ENCODE results near the gene PTPN4.

DNA sequence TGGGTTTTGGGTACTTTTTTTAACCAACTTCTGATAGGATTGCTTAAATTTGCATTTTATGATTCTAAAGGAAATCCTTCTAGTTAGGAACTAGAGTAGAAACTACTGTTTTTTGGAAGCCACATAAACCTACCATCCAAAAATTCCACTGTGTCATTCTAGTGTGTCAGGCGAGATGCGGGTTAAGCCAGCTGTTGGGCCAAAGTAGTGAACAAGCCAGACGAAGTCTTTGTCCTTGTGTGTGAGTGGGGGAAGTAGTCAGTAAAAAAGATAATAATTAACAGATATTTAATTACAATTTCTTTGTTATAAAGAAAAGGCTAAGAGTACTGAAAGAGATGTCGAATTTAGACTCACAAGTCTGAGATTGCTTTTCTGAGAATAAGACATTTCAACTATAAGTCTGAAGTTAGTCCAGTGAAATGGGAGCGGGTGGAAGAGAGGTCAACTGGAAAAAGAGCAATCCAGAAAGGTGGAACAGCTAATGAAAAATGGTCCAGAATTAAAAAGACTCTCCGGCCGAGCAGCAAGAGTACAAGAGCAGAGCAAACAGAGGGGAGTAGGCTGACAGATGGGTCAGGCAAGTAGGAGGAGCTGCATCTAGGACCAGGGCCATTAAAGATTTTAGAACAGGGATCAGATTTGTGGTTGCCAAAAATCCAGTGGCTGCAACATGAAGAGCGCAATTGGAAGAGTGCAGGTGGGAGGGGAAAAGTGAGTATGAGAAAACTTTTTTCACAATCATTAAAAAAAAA lies 254.7 kb downstream of the PTPN4 start:
- TF ChIP-seq, protein P1, sequence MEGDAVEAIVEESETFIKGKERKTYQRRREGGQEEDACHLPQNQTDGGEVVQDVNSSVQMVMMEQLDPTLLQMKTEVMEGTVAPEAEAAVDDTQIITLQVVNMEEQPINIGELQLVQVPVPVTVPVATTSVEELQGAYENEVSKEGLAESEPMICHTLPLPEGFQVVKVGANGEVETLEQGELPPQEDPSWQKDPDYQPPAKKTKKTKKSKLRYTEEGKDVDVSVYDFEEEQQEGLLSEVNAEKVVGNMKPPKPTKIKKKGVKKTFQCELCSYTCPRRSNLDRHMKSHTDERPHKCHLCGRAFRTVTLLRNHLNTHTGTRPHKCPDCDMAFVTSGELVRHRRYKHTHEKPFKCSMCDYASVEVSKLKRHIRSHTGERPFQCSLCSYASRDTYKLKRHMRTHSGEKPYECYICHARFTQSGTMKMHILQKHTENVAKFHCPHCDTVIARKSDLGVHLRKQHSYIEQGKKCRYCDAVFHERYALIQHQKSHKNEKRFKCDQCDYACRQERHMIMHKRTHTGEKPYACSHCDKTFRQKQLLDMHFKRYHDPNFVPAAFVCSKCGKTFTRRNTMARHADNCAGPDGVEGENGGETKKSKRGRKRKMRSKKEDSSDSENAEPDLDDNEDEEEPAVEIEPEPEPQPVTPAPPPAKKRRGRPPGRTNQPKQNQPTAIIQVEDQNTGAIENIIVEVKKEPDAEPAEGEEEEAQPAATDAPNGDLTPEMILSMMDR (conservative IDR thresholded peaks at IDR 0.05; ENCODE audit: low read length), result no peak
- no peak for TF ChIP-seq EZH2phosphoT487 (IDR thresholded peaks at IDR 0.05; ENCODE audit: borderline replicate concordance)

Data from Loucy (cell line).